Left ventricle myocardium inferior (tissue), 1 donor: ENCODE results near the gene FEZ2. TPM values are rescaled to one million over a fixed set of nuclear protein-coding genes. Genes with fewer than 3 reads are reported as not detected.

Source experiments
- DNase-seq: peaks from one replicate; pipeline ENCODE4 v3.0.0-alpha.2; 2020
- H3K27ac ChIP-seq: fragments of 200-600 bp; replicated peaks from 2 replicates; pipeline ENCODE4 v1.8.0; 2021
- H3K27me3 ChIP-seq: fragments of 200-600 bp; 2 replicates; pipeline ENCODE4 v1.8.0; 2021; ENCODE audit warnings: low read depth
- H3K36me3 ChIP-seq: fragments of 200-600 bp; 2 replicates; pipeline ENCODE4 v1.8.0; 2021
- H3K4me1 ChIP-seq: fragments of 200-600 bp; 2 replicates; pipeline ENCODE4 v1.8.0; 2021
- H3K4me3 ChIP-seq: fragments of 200-600 bp; 2 replicates; pipeline ENCODE4 v1.8.0; 2021; ENCODE audit warnings: mild to moderate bottlenecking, moderate library complexity
- H3K9me3 ChIP-seq: fragments of 200-600 bp; replicated peaks from 2 replicates; pipeline ENCODE4 v1.8.0; 2021
- intact Hi-C: fragments of 100-400 bp; cut with micrococcal nuclease; formaldehyde crosslinking; loops from one replicate; pipeline ENCODE4 v1.11.0; 2022
- total RNA-seq: library from RNA; stranded (reverse); fragmentation: NEBNext Ultra II Directional; extraction: Animal tissue kit (Norgen Biotek cat#: 25700); gene quantifications from one replicate; pipeline ENCODE4 v1.2.1, GENCODE V29; 2021
- TF ChIP-seq, protein P1 (sequence below): fragments of 200-600 bp; IDR thresholded peaks from 2 replicates; pipeline ENCODE4 v1.8.0; 2021; ENCODE audit warnings: antibody characterized with exemption, mild to moderate bottlenecking, borderline replicate concordance
- donor health status: DM: no; HTN: yes; CAD: no; lungs with severe emphysema.

The FEZ2 gene
- total RNA-seq, 1 donor from 2014 or later: 49.6 TPM

DNA sequence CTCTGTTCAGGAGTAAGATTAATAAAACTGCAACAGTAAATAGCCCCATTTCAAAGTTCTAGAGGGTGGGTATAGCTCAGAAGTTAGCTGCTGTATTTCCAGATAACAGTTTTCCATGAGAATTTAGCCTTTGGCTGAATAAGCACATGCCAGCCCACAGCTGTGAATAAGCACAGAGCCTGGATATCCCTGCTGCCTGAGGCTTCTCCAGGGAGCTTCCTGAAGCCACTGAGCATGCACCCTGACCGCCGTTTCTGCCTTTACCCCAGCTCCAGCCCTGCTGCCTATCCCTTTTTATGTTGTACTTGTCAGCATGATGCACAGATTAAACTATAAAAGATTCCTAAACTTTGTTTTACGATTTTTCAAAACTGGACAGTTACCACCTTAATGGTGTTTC, 85.3 kb downstream of the FEZ2 start:
- Histone ChIP-seq H3K27me3 (no peaks in the 10 kb centered on the region), H3K36me3 (peaks cover 77% of the 10 kb centered on the region), H3K9me3 (no peaks in the 10 kb centered on the region), H3K27ac (no peak overlapping the region), H3K4me3 (no peak overlapping the region), H3K4me1 (no peaks in the 10 kb centered on the region)
- intact Hi-C loops: no loop called here
- DNase-seq: no peak
- TF ChIP-seq, protein P1, sequence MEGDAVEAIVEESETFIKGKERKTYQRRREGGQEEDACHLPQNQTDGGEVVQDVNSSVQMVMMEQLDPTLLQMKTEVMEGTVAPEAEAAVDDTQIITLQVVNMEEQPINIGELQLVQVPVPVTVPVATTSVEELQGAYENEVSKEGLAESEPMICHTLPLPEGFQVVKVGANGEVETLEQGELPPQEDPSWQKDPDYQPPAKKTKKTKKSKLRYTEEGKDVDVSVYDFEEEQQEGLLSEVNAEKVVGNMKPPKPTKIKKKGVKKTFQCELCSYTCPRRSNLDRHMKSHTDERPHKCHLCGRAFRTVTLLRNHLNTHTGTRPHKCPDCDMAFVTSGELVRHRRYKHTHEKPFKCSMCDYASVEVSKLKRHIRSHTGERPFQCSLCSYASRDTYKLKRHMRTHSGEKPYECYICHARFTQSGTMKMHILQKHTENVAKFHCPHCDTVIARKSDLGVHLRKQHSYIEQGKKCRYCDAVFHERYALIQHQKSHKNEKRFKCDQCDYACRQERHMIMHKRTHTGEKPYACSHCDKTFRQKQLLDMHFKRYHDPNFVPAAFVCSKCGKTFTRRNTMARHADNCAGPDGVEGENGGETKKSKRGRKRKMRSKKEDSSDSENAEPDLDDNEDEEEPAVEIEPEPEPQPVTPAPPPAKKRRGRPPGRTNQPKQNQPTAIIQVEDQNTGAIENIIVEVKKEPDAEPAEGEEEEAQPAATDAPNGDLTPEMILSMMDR: no peak

DNA sequence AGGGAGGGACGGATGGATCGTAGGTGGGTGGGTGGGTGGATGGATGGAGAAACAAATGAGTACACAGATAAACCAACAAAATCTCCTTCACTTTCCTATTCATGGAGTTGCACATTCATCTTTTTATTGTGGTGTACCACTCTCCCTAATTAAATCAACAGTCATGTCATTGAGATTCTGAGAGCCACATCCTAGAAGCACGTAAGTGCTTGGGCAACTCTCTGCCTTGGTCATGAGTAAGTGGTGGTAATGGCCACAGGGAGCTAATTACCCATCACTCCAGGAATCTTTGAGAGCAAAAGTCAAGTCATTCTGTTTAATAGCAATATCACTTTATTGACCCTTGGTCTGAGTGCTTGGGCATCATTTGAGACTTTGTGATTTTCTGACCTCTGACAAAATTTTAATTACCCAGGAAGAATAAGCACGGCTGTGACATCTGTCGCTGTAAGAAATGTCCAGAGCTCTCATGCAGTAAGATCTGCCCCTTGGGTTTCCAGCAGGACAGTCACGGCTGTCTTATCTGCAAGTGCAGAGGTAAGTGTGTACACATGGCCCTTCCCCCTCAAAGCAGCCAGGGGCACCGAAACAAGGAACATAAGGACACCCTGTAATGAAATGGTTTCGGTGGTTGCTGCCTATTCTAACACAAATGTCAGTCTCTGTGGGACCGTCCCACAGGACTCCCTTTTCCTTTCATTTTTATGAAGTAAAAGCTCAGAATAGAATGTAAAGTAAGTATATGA, 85.9 kb downstream of the FEZ2 start:
- TF ChIP-seq, protein P1: no peak
- no peak overlapping the region for H3K27ac ChIP-seq
- H3K27me3 ChIP-seq: no peaks in the 10 kb centered on the region
- H3K36me3 ChIP-seq: peaks cover 70% of the 10 kb centered on the region
- no peak overlapping the region for H3K4me3 ChIP-seq
- DNase-seq: no peak
- H3K4me1 ChIP-seq: no peaks in the 10 kb centered on the region
- intact Hi-C loops: no loop called here
- H3K9me3 ChIP-seq: no peaks in the 10 kb centered on the region

DNA sequence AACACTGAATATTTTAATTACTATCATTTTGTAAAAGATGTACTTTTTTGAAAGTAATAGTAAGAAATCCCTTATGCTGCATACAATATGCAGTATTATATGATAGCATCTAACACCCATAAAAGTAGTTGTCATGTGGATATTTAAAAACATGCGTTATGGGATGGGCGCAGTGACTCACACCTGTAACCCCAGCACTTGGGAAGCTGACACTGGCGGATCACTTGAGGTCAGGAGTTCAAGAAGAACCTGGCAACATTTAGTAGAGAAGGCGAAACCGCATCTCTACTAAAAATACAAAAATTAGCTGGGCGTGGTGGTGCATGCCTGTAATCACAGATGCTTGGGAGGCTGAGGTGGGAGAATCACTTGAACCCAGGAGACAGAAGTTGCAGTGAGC, 88.9 kb downstream of the FEZ2 start:
- TF ChIP-seq, protein P1: no peak
- Histone ChIP-seq H3K4me3 (no peak overlapping the region), H3K9me3 (no peaks in the 10 kb centered on the region), H3K27me3 (no peaks in the 10 kb centered on the region), H3K27ac (no peak overlapping the region), H3K4me1 (no peaks in the 10 kb centered on the region), H3K36me3 (peaks cover 46% of the 10 kb centered on the region)
- intact Hi-C loops: loop anchor here (5.0 kb wide), 1 partner anchor 157 kb away; no protein-coding TSS in a partner anchor
- DNase-seq: no peak

DNA sequence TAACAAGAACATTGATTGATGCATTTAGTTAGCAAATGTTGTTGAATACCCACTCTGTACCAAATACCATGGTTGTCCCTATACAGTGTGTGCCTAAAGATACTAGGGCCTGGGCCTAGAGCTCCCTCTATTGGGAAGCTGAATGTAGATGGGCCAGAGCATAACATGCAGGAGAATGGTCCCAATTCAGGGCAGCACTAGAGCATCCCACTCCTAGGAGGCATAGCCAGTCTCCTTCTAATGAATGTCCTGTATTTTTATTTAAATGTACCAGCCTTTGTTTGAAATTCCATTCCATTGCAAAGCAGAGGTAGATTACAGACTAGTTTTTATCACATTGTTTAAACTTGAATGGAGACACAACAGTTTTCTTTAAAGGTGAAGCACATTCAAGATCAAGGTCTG, 90.6 kb downstream of the FEZ2 start:
- intact Hi-C loops: loop anchor here (5.0 kb wide), 1 partner anchor 155 kb away; no protein-coding TSS in a partner anchor
- TF ChIP-seq, protein P1: peak; percentile 88

More for the DNA sequence above, 90.6 kb downstream of the FEZ2 start:
- Histone ChIP-seq H3K27me3 (no peaks in the 10 kb centered on the region), H3K36me3 (peaks cover 35% of the 10 kb centered on the region), H3K4me3 (no peak overlapping the region), H3K9me3 (no peaks in the 10 kb centered on the region), H3K27ac (no peak overlapping the region), H3K4me1 (no peaks in the 10 kb centered on the region)
- DNase-seq: no peak

Other genes starting within 250 kb of the FEZ2 start
- gene CRIM1, start 242.4 kb downstream of the FEZ2 start, total RNA-seq: 45.6 TPM
- gene VIT, start 98.5 kb upstream of the FEZ2 start, total RNA-seq: 8.5 TPM